B cell (primary cell): ENCODE results near the gene CDK13. TPM values are rescaled to one million over a fixed set of nuclear protein-coding genes. Genes with fewer than 3 reads are reported as not detected.

Source experiments
- ATAC-seq: fragments of 200-7000 bp; cut with Tn5 transposase; one replicate; pipeline ENCODE4 v1.10.0; 2021; ENCODE audit warnings: low read depth, mild to moderate bottlenecking, moderate number of reproducible peaks, moderate library complexity
- CTCF ChIA-PET: fragments of 350-600 bp; sonication (Branson Sonifier 250); formaldehyde crosslinking; loops from one replicate; lab custom pipeline; 2021; ENCODE audit warnings: antibody characterized with exemption, inconsistent platforms; lab: Charles Lee
- POLR2A ChIA-PET: fragments of 350-600 bp; sonication (Branson Sonifier 250); formaldehyde crosslinking; loops from one replicate; lab custom pipeline; 2021; ENCODE audit warnings: antibody characterized with exemption; lab: Charles Lee
- DNase-seq: peaks from one replicate; pipeline ENCODE4 v3.0.0; 2013
- H2AFZ ChIP-seq: 2 replicates; pipeline ENCODE4 v1.6.1; 2012; ENCODE audit warnings: mild to moderate bottlenecking, low read depth, low read length; ENCODE audit not compliant: insufficient read depth, poor library complexity, severe bottlenecking
- H3K27ac ChIP-seq, 2 donors: 1 replicate in 1 of 2; 2 replicates in 1 of 2; pipeline ENCODE4 v1.5.1; 2012 to 2013; ENCODE audit warnings: low read length in 2 of 2, mild to moderate bottlenecking in 2 of 2, moderate library complexity in 1 of 2
- H3K27me3 ChIP-seq, 4 experiments: fragments of 200-600 bp in 1 of 4; sonication (generic) in 1 of 4; replicated peaks in 1 of 4; 1 replicate in 2 of 4; 2 replicates in 2 of 4; pipeline versions ENCODE4 v1.6.1 to v1.7.0; 2013 to 2016; ENCODE audit warnings: low read length in 3 of 4, mild to moderate bottlenecking in 2 of 4, mixed read lengths in 1 of 4, moderate library complexity in 1 of 4; ENCODE audit not compliant: insufficient read depth in 4 of 4, control insufficient read depth in 3 of 4; ENCODE audit errors: control extremely low read depth in 1 of 4
- H3K36me3 ChIP-seq, 2 experiments: replicated peaks in 1 of 2; 1 replicate in 1 of 2; 2 replicates in 1 of 2; pipeline versions ENCODE4 v1.6.1 to v1.7.1; 2013; ENCODE audit warnings: low read length in 1 of 2; ENCODE audit not compliant: insufficient read depth in 2 of 2, control insufficient read depth in 1 of 2; ENCODE audit errors: control extremely low read depth in 1 of 2, extremely low read depth in 1 of 2
- H3K4me1 ChIP-seq, 2 donors: fragments of 200-600 bp in 1 of 2; sonication (generic) in 1 of 2; 1 replicate in 1 of 2; 2 replicates in 1 of 2; pipeline versions ENCODE4 v1.5.1 to v1.6.1; 2013 to 2017; ENCODE audit warnings: low read length in 2 of 2; ENCODE audit not compliant: control insufficient read depth in 2 of 2, insufficient read depth in 2 of 2
- H3K4me2 ChIP-seq: replicated peaks from 2 replicates; pipeline ENCODE3; 2012; ENCODE audit warnings: mild to moderate bottlenecking, low read depth, low read length; ENCODE audit not compliant: poor library complexity, severe bottlenecking
- H3K4me3 ChIP-seq, 5 experiments: fragments of 200-600 bp in 1 of 5; sonication (generic) in 1 of 5; 1 replicate in 3 of 5; 2 replicates in 2 of 5; pipeline versions ENCODE4 v1.5.1 to v1.7.0; 2011 to 2016; ENCODE audit warnings: low read length in 4 of 5, mild to moderate bottlenecking in 4 of 5, low read depth in 2 of 5, control low read depth in 1 of 5, moderate library complexity in 1 of 5; ENCODE audit not compliant: insufficient read depth in 1 of 5; ENCODE audit errors: control extremely low read depth in 1 of 5, extremely low read depth in 1 of 5
- H3K79me2 ChIP-seq: fragments of 200-600 bp; sonication (generic); one replicate; pipeline ENCODE4 v1.6.0; 2016; ENCODE audit warnings: low read length; ENCODE audit not compliant: control insufficient read depth, insufficient read depth
- H3K9ac ChIP-seq: fragments of 200-600 bp; sonication (generic); 2 replicates; pipeline ENCODE4 v1.6.1; 2017; ENCODE audit warnings: mild to moderate bottlenecking, low read length, moderate library complexity
- H3K9me3 ChIP-seq, 3 donors: one replicate each; pipeline versions ENCODE4 v1.6.1 to v1.7.1; 2013; ENCODE audit warnings: low read length in 2 of 3; ENCODE audit not compliant: control insufficient read depth in 2 of 3, insufficient read depth in 1 of 3; ENCODE audit errors: control extremely low read depth in 1 of 3
- H4K20me1 ChIP-seq: 2 replicates; pipeline ENCODE4 v1.6.0; 2012; ENCODE audit warnings: mild to moderate bottlenecking, low read length; ENCODE audit not compliant: insufficient read depth, control insufficient read depth, poor library complexity, severe bottlenecking
- H3K27ac Mint-ChIP-seq: one replicate; pipeline ENCODE4 v1.8.0; 2021; ENCODE audit warnings: mixed read lengths
- H3K27me3 Mint-ChIP-seq: one replicate; pipeline ENCODE4 v1.8.0; 2021; ENCODE audit warnings: mixed read lengths
- H3K4me1 Mint-ChIP-seq: one replicate; pipeline ENCODE4 v1.8.0; 2021; ENCODE audit warnings: mixed read lengths
- H3K4me3 Mint-ChIP-seq: one replicate; pipeline ENCODE4 v1.8.0; 2021; ENCODE audit warnings: mixed read lengths
- H3K9me3 Mint-ChIP-seq: one replicate; pipeline ENCODE4 v1.8.0; 2022; ENCODE audit warnings: mixed read lengths; ENCODE audit not compliant: insufficient read depth
- EZH2 ChIP-seq: IDR thresholded peaks from 2 replicates; pipeline ENCODE4 v1.6.1; 2012; ENCODE audit warnings: borderline replicate concordance, low read depth, mild to moderate bottlenecking, moderate library complexity, low read length; ENCODE audit not compliant: insufficient read depth, poor library complexity, severe bottlenecking
- WGBS: methylation state at CpG from one replicate; pipeline ENCODE4 v1.1.5; 2013; ENCODE audit warnings: missing lambda C conversion rate; ENCODE audit not compliant: insufficient coverage; 5-methylcytosine and 5-hydroxymethylcytosine counted together
- intact Hi-C: fragments of 100-400 bp; cut with micrococcal nuclease; formaldehyde crosslinking; loops from one replicate; pipeline ENCODE4 v1.10.0; 2022
- polyA plus RNA-seq: library from polyadenylated mRNA; depleted of rRNA; stranded (reverse); fragments of >200 nt; gene quantifications from 2 replicates; pipeline ENCODE4 v1.2.3, GENCODE V29; 2012
- total RNA-seq, 2 donors: library from RNA; stranded (reverse); fragments of 120-200 nt in 1 of 2; gene quantifications; 1 replicate in 1 of 2; 2 replicates in 1 of 2; pipeline versions ENCODE4 v1.2.3 to v1.2.4, GENCODE V29; 2013 to 2022
- TF ChIP-seq, protein P1 (sequence below): fragments of 200-600 bp; IDR thresholded peaks from one replicate; pipeline ENCODE4 v1.8.0; 2022; ENCODE audit warnings: antibody characterized with exemption, mild to moderate bottlenecking

Gene CDK13
- total and polyA plus RNA-seq, 2 donors (not counting 1 experiment from before 2014, with no cell fraction given), result 56.1 to 146 TPM

DNA sequence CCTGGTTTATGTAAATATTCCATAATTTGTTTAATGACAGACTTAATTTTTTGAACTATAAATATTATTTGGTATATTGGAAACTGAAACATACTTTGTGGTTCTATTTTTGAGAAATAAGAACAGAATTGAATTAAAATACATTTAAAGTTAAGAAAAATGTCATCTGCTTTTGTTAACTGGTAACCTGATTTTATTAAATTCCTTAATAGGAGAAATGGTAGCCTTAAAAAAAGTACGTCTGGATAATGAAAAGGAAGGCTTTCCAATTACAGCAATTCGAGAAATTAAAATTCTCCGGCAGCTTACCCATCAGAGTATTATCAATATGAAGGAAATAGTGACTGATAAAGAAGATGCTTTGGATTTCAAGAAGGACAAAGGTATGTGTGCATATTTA lies 51.6 kb downstream of the CDK13 start:
- no peak overlapping the region for H3K9ac ChIP-seq
- Mint-ChIP-seq H3K27ac (no peak overlapping the region), H3K4me3 (no peak overlapping the region), H3K27me3 (no peaks in the 10 kb centered on the region), H3K4me1 (peaks cover 6% of the 10 kb centered on the region), H3K9me3 (no peaks in the 10 kb centered on the region)
- no peak overlapping the region for H2AFZ ChIP-seq
- H3K27me3 ChIP-seq, result no peaks in the 10 kb centered on the region
- peaks cover 9% of the 10 kb centered on the region for H4K20me1 ChIP-seq
- H3K9me3 ChIP-seq, result no peaks in the 10 kb centered on the region
- no peak overlapping the region for H3K4me3 ChIP-seq
- TF ChIP-seq, protein P1, sequence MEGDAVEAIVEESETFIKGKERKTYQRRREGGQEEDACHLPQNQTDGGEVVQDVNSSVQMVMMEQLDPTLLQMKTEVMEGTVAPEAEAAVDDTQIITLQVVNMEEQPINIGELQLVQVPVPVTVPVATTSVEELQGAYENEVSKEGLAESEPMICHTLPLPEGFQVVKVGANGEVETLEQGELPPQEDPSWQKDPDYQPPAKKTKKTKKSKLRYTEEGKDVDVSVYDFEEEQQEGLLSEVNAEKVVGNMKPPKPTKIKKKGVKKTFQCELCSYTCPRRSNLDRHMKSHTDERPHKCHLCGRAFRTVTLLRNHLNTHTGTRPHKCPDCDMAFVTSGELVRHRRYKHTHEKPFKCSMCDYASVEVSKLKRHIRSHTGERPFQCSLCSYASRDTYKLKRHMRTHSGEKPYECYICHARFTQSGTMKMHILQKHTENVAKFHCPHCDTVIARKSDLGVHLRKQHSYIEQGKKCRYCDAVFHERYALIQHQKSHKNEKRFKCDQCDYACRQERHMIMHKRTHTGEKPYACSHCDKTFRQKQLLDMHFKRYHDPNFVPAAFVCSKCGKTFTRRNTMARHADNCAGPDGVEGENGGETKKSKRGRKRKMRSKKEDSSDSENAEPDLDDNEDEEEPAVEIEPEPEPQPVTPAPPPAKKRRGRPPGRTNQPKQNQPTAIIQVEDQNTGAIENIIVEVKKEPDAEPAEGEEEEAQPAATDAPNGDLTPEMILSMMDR, result no peak
- no peak for TF ChIP-seq EZH2
- ChIA-PET POLR2A (no interaction called here), CTCF (interaction anchor here (1.0 kb wide), 1 partner anchor 103 kb away, joined by 3 read pairs; no protein-coding TSS in a partner anchor)
- ATAC-seq (no peak), DNase-seq (no peak)
- H3K36me3 ChIP-seq, result peaks cover 12 to 44% of the 10 kb centered on the region in 2 experiments
- intact Hi-C loops, result no loop called here
- no peak overlapping the region for H3K27ac ChIP-seq
- WGBS, result no CpG with 5 or more reads among the region's 3 CpGs
- H3K4me2 ChIP-seq, result no peak overlapping the region
- H3K79me2 ChIP-seq, result peaks cover 12% of the 10 kb centered on the region
- no peaks in the 10 kb centered on the region for H3K4me1 ChIP-seq

DNA sequence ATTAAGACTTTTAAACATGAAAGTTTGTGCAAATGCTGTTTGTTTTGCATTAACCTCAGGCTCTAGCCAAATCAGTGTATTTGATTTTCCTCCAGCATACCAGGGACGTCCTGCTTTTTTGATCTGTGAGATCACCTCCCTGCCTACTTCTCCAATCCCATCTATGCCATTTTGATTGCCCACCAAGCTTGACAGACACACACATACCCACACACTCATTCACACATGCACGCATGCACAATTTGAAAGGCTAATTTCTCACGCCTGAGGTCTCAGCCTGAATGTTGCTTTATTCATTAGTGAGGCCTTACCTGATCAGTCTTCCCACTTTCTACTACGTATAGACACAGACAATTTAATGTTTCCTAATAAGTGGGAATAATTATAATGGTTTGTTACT lies 53.5 kb downstream of the CDK13 start:
- ATAC-seq (no peak), DNase-seq (no peak)
- H3K36me3 ChIP-seq, result peaks cover 12 to 51% of the 10 kb centered on the region in 2 experiments
- ChIA-PET CTCF (interaction anchor here (1.8 kb wide), 1 partner anchor 107 kb away, joined by 6 read pairs; no protein-coding TSS in a partner anchor), POLR2A (no interaction called here)
- H3K9me3 Mint-ChIP-seq, result no peaks in the 10 kb centered on the region
- no peak overlapping the region for H3K4me3 Mint-ChIP-seq
- H3K27me3 Mint-ChIP-seq, result no peaks in the 10 kb centered on the region
- H3K4me3 ChIP-seq, result no peak overlapping the region
- H3K4me1 ChIP-seq, result no peaks in the 10 kb centered on the region
- TF ChIP-seq, protein P1, result no peak
- TF ChIP-seq EZH2, result no peak
- H3K27me3 ChIP-seq, result no peaks in the 10 kb centered on the region
- intact Hi-C loops, result no loop called here
- H3K9me3 ChIP-seq, result no peaks in the 10 kb centered on the region
- no peak overlapping the region for H2AFZ ChIP-seq
- 83% methylated on average over 1 of the region's 4 CpGs for WGBS
- H3K79me2 ChIP-seq, result peaks cover 8% of the 10 kb centered on the region
- no peak overlapping the region for H3K27ac ChIP-seq
- no peak overlapping the region for H3K4me2 ChIP-seq
- H3K9ac ChIP-seq, result no peak overlapping the region
- no peaks in the 10 kb centered on the region for H4K20me1 ChIP-seq
- H3K27ac Mint-ChIP-seq, result peak overlapping the region; percentile 39
- peaks cover 6% of the 10 kb centered on the region for H3K4me1 Mint-ChIP-seq
